Stimulated activated CD4-positive, alpha-beta T cell treated with anti-CD3 and anti-CD28 coated beads, TNF-alpha, amount 100 ng/mL, for 48 hours (primary cell): Measurements from ENCODE around the gene RRAD.
A peak's percentile ranks its signal among the peaks of the same experiment; 100 is the strongest.
"Not testable (repeated sequence)": the region's sequence is repeated elsewhere in the genome, so short reads cannot be mapped to it uniquely, and the experiment has no call there.

Experiments
- DNase-seq, 3 donors: peaks; one replicate each; pipeline ENCODE4 v3.0.0-alpha.2; 2020; ENCODE audit warnings: low read depth in 3 of 3

The RRAD gene

GRCh38 chr16:66925322-66925840, at the start of gene RRAD:
TSS of gene RRAD (minus strand) at chr16:66925535. CDS start at chr16:66925179, 356 bp downstream.
- no peak for DNase-seq

- DNase-seq: peak; percentile 26 to 57 (median 52)
Measured at GRCh38 chr16:66974932-66975246, 49.6 kb upstream of the RRAD start.

- DNase-seq: not testable (repeated sequence)
Measured at GRCh38 chr16:66974156-66974931, 49.0 kb upstream of the RRAD start.

- DNase-seq: no peak
Measured at GRCh38 chr16:66973716-66974115, 48.4 kb upstream of the RRAD start.

GRCh38 chr16:66972983-66973382, 47.6 kb upstream of the RRAD start:
- DNase-seq: no peak

- no peak for DNase-seq
Measured at GRCh38 chr16:66970775-66971720, 45.7 kb upstream of the RRAD start.

GRCh38 chr16:66968847-66969246, 43.5 kb upstream of the RRAD start:
- no peak for DNase-seq

GRCh38 chr16:66964049-66964448, 38.7 kb upstream of the RRAD start:
- DNase-seq: no peak

GRCh38 chr16:66961914-66962313, 36.6 kb upstream of the RRAD start:
- DNase-seq: no peak

GRCh38 chr16:66961065-66961744, 35.9 kb upstream of the RRAD start, which contains the start of gene CES3:
TSS of gene CES3 (plus strand) at chr16:66961266. CDS start at chr16:66961308, 42 bp downstream.
- DNase-seq: peak; percentile 51 to 61 (median 55)

GRCh38 chr16:66960270-66960669, 34.9 kb upstream of the RRAD start:
- DNase-seq: no peak

GRCh38 chr16:66959704-66960161, 34.4 kb upstream of the RRAD start:
- DNase-seq: no peak

- DNase-seq: no peak
Measured at GRCh38 chr16:66958857-66959703, 33.7 kb upstream of the RRAD start.

GRCh38 chr16:66956154-66956457, 30.8 kb upstream of the RRAD start:
- not testable (repeated sequence) for DNase-seq

- not testable (repeated sequence) for DNase-seq
Measured at GRCh38 chr16:66955363-66956153, 30.2 kb upstream of the RRAD start.

- DNase-seq: peak; percentile 55 to 79 (median 58)
Measured at GRCh38 chr16:66954097-66954659, 28.8 kb upstream of the RRAD start.

- DNase-seq: no peak
Measured at GRCh38 chr16:66953462-66954096, 28.2 kb upstream of the RRAD start.

- no peak for DNase-seq
Measured at GRCh38 chr16:66952430-66953110, 27.2 kb upstream of the RRAD start.
